ENCODE data around the gene CLCN7. TPM values are rescaled to one million over a fixed set of nuclear protein-coding genes. Genes with fewer than 3 reads are reported as not detected.

The CLCN7 gene
- total and polyA plus RNA-seq, 2 of the 8 experiments (the other 6 are each of a cell fraction or from before 2014, with no cell fraction given): 38.6 to 81.5 TPM

GRCh38 chr16:1464196-1464893 lies 10.5 kb downstream of the CLCN7 start (continued):
- TF ChIP-seq YY1 (IDR thresholded peaks at IDR 0.05; ENCODE audit: low read depth, low read length): no peak
- no peak for TF ChIP-seq JUN (IDR thresholded peaks at IDR 0.05; ENCODE audit: low read depth, low read length)
- no peak for TF ChIP-seq HDAC2 (IDR thresholded peaks at IDR 0.05; ENCODE audit: borderline replicate concordance in 1 of 2, low read depth in 2 of 2, low read length in 2 of 2)
- TF ChIP-seq, protein P1, sequence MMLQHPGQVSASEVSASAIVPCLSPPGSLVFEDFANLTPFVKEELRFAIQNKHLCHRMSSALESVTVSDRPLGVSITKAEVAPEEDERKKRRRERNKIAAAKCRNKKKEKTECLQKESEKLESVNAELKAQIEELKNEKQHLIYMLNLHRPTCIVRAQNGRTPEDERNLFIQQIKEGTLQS (IDR thresholded peaks at IDR 0.05; ENCODE audit: insufficient read depth, low read depth, low read length): no peak
- TF ChIP-seq BACH1 (IDR thresholded peaks at IDR 0.05; ENCODE audit: low read length): no peak
- TF ChIP-seq, protein P2, sequence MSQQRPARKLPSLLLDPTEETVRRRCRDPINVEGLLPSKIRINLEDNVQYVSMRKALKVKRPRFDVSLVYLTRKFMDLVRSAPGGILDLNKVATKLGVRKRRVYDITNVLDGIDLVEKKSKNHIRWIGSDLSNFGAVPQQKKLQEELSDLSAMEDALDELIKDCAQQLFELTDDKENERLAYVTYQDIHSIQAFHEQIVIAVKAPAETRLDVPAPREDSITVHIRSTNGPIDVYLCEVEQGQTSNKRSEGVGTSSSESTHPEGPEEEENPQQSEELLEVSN (IDR thresholded peaks at IDR 0.05): no peak
- no peak for TF ChIP-seq EGR1 (IDR thresholded peaks at IDR 0.05; ENCODE audit: borderline replicate concordance, low read depth, low read length)
- TF ChIP-seq NRF1 (IDR thresholded peaks at IDR 0.05; ENCODE audit: low read depth, low read length): no peak
- TF ChIP-seq TAF7 (optimal IDR thresholded peaks at IDR 0.05; ENCODE audit: borderline replicate concordance, low read depth, low read length): no peak
